GM23338 (cell line): ENCODE results near the gene AFF3.

Experiments used
- CTCF ChIP-seq, 2 experiments: fragments of 200-600 bp in 1 of 2; sonication (generic) in 1 of 2; conservative IDR thresholded peaks; 2 replicates each; pipeline versions ENCODE4 v1.5.1 to v1.6.1; 2016 to 2017; ENCODE audit warnings: antibody characterized with exemption in 2 of 2, low read depth in 2 of 2, mild to moderate bottlenecking in 2 of 2, moderate library complexity in 1 of 2
- ETS1 ChIP-seq: IDR thresholded peaks from 2 replicates; pipeline ENCODE4 v1.6.1; 2016; ENCODE audit warnings: antibody characterized with exemption
- EZH2 ChIP-seq: fragments of 200-600 bp; sonication (generic); IDR thresholded peaks from one replicate; pipeline ENCODE4 v1.8.0; 2017; ENCODE audit warnings: antibody characterized with exemption, mild to moderate bottlenecking, low read depth; ENCODE audit not compliant: unreplicated experiment
- JUNB ChIP-seq: IDR thresholded peaks from one replicate; pipeline ENCODE4 v1.6.1; 2016; ENCODE audit warnings: antibody characterized with exemption; ENCODE audit not compliant: unreplicated experiment
- POLR2AphosphoS5 ChIP-seq: IDR thresholded peaks from 2 replicates; pipeline ENCODE4 v1.6.1; 2016; ENCODE audit warnings: antibody characterized with exemption, low read depth

DNA sequence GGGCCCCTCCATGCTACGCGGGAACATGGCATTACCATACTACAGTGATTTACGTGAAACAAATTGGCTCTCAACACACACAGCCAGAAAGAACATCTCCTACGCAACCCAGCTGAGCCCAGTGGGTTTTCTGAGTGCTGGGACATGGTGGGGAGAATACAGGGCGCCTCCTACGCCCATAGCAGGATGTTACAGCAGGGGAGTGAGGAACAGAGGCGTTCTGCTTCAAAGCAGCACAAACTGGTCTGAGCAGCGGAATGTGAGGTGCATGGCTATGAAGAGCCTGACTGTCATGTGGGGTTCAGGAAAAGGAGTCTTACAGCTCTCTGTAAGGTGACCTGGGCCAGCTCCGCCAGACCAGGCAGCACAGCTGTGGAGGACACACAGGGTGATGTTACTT, 543.9 kb downstream of the AFF3 start:
- TF ChIP-seq CTCF (conservative IDR thresholded peaks at IDR 0.05; ENCODE audit: low read depth in 2 of 2) (peak; percentile 44 to 47), POLR2AphosphoS5 (no peak), EZH2 (no peak), JUNB (no peak), ETS1 (no peak)
